Thyroid gland (tissue), 4 donors: ENCODE results near the gene NUP93.

ENCODE experiments used
- POLR2A ChIP-seq, 2 donors: fragments of 450-650 bp; IDR thresholded peaks; one replicate each; pipeline ENCODE4 v1.6.1; 2017; ENCODE audit warnings: antibody characterized with exemption in 2 of 2, mild to moderate bottlenecking in 2 of 2, moderate library complexity in 1 of 2
- TF ChIP-seq, protein P1 (sequence below), 6 experiments: fragments of 200-600 bp in 3 of 6; fragments of 450-650 bp in 3 of 6; sonication (generic) in 3 of 6; IDR thresholded peaks; one replicate each; pipeline ENCODE4 v1.5.1; 2016 to 2019; ENCODE audit warnings: antibody characterized with exemption in 6 of 6, mild to moderate bottlenecking in 2 of 6, inconsistent platforms in 1 of 6, moderate library complexity in 1 of 6

DNA sequence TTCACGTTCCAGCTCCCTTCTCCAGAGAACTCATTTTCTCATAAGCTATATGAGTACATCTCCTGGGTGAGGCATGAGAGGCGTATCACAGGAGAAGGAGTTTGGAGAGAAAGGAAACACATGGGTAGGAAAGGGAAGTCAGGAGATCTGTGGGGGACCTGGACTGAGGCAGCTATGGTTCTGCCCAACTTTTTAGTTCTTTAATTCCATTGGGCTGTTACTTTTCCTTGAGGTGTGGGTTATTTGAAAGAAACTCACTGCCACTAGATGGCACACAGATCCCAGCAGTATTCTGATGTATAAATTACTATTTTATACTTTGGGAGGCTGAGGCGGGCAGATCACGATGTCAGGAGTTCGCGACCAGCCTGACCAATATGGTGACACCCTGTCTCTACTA, 63.6 kb downstream of the NUP93 start:
- TF ChIP-seq POLR2A (IDR thresholded peaks at IDR 0.05), result no peak
- TF ChIP-seq, protein P1, sequence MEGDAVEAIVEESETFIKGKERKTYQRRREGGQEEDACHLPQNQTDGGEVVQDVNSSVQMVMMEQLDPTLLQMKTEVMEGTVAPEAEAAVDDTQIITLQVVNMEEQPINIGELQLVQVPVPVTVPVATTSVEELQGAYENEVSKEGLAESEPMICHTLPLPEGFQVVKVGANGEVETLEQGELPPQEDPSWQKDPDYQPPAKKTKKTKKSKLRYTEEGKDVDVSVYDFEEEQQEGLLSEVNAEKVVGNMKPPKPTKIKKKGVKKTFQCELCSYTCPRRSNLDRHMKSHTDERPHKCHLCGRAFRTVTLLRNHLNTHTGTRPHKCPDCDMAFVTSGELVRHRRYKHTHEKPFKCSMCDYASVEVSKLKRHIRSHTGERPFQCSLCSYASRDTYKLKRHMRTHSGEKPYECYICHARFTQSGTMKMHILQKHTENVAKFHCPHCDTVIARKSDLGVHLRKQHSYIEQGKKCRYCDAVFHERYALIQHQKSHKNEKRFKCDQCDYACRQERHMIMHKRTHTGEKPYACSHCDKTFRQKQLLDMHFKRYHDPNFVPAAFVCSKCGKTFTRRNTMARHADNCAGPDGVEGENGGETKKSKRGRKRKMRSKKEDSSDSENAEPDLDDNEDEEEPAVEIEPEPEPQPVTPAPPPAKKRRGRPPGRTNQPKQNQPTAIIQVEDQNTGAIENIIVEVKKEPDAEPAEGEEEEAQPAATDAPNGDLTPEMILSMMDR (IDR thresholded peaks at IDR 0.05), result peak in 3 of 6 experiments; percentile 33 to 53 (median 52)
